ENCODE results near the gene PAM16.

Gene PAM16

DNA sequence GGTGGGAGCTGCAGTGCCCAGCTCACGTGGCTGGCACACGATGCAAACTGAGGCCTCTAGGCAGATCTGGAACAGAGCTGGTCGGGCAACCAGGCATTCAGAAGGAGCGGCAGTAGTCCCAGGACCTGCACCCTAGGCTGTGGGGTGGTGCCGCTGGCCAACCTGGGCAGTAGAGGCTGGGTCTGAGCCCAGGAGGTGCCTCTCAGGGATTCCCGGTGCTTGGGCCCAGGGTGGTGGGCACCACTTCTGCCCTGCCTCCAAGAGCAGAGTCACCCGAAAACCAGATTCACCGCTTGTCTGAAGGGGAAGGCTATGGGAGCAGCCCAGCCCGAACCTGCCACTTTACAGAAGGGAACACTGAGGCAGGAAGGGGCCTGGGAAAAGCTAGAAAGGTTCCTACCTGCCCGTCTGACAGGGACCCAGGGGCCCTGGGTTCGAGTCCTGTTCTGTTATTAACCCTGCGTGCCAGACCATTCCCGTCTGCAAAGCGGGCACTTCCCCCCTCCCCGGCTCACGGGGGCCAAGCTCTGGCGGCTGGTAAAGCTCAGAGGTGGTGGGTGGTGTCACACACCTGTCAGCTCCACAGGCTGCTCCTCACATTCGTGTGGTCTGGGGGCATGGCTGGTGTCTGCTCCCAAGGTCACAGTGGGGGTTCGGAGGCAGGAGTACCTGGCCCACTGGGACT, 18.4 kb downstream of the PAM16 start:
- no peak for DNase-seq

DNA sequence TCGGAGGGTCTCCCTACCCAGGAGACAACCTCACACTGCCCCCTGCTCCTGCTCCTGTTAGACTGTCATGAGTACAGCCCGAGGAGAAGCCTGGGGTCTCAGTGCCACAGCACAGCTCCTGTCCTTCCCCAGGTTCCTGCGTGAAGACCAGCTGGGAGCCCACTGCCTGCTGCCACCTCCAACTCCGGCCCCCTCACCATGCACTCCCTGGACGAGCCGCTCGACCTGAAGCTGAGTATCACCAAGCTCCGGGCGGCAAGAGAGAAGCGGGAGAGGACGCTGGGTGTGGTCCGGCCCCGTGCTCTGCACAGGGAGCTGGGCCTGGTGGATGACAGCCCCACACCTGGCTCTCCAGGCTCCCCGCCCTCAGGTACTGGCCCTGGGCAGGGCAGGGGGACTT, 19.0 kb downstream of the PAM16 start:
- DNase-seq = no peak

DNA sequence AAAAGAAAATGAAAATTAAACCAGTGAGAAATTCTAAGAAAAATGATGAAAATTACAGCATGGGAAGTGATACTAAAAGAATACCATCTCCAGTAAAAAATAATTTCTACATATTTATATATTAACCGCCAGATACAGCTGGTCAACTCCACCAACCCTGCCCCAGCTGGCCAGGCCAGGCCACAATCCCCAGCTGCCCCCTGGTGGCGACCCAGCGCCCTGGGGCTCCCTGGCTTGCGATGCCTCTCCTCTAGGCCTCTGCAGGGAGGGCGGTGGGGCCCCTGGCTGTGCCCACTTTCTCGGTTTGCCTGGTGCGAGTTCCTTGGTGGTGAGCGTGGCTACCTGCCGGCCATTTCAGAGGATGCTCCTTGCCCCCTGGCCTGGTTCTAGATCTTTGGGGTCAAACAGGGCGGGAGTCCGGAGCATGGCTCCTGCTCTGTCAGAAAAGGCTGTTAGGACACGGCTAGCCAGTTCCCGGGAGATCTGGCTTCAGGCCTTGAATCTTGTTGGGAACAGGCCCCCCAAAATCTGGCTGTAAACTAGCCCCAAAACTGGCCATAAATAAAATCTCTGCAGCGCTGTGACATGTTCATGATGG, 20.7 kb downstream of the PAM16 start:
- DNase-seq = no peak

DNA sequence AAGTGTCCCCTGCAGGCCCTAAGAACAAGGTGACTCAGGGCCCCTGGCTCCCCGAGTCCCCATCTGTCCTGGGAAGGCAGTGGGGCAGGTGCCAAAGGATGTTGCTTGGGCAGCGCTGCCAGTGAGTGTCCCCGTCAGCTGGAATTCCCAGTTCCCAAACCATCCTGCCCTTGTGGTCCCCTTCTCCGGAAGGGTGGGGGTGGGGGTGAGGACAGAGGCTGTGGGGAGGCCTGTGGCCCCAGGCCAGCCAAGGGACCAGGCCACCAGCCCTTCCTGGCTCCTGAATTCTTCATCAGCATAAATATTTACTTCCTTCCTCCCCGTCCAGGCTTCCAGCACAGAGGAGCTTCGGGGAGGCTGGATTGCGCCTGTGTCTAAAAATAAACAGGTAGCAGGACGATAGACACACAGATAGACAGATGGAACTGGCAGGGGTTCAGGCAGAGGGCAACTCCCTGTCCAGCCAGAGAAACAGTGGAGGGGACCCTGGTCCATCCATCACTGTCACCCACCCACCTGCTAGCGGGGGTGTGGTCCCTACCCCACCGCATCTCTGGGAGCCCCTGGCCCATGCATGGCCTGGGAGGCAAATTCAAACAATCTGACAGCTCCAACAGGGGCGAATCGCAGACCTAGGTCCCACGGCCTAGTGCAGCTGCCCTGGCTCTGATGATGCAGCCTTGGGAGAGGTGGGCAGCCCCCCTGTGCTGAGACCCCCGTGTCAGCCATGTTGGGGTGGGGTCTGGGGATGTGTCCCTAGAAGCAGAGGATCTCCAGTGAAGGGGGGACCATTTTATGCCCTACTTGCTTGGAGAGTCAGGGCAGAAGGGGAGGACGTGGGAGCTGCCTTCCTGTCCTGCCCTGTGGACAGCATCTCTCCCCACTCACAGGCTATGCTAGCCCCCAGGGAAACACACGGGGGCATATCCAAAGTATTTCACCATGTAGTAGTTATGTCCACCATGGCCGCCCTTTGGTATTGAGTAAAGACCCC, 22.0 kb downstream of the PAM16 start:
- DNase-seq = no peak

DNA sequence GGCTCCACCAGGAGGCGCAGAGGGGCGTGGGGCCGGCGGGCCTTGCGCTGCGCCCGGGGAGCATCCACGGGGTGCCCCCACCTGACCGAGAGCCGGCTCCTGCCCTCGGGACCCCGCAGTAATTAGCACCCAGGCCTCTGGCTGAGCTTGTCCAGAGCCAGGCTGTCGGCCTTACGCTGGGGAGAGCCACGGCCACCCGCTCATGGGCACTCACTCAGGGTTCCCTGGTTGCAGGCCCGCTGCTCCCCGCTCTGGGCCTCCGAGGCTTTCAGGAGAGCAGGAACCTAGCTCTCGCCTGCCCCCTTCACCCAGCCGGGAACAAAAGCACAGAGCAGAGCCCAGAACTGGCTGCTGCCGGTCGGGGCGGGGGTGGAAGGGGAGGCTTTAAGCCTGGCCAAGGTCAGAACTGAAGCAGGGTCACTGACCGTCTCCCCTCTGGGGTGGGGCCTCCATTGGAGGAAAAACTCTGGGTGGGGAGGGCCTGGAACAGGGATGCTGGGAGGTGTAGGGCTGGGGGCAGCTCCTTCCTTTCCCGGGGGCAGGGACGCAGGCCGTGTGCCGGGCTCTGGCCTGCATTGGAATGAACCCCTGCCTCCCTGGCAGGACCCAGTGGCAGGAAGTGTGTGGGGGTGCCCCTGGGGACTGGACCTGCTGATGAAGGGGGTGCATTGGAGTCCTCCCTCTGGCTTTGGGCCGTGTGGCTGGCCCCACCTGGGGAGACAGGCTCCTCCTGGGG, 22.9 kb downstream of the PAM16 start:
- DNase-seq = no peak

DNA sequence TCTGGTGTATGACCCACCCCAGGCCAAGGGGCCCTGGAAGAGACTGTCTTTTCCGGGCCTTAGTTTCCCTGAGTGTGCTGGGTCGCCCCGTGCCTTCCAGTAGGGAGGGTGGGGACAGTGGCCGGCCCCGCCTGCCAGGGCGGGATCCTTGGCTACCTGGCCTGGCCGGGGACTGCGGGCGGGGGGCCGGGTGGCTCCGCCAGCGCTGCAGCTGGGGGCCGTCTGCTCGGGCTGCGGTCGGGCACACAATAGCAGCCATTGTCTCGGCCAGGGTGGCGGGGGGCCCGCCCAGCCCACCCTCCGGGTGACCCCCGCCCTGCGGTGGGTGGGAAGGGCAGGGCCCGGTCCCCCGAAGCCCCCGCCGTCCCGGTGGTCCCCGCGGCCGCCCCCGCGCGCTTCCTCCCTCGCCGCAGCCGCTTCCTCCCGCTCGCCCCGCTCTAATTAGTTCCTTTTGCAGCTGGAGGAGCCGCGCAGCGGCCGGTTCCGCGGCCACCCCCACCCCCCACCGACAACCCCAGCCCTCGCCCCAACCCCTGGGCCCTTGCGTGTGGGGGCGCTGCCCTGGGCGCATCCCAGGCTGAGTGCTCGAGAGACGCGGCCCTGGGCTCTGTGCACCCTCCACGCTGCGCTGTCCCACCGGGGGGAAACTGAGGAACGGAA, 23.6 kb downstream of the PAM16 start:
- no peak for DNase-seq

DNA sequence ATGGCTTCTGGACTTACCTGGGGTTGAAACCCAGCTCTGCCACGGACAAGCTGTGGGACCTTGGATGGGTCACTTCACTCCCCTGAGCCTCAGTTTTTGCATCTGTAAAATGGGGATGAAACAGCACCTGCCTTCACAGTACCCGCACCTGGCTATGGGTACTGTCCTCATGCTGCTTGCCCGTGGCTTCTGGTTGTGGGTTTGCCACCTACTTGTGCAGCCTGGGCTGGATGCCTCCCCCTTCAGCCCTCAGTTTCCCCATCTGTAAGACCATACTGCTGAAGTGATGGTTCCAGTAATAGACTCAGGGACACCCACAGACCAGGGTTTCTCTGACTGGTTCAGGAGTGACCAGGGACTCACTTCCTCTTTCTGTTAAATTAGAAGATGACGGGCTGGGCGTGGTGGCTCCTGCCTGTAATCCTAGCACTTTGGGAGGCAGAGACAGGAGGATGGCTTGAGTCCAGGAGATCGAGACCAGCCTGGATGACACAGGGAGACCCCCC, 25.8 kb downstream of the PAM16 start:
- no peak for DNase-seq

DNA sequence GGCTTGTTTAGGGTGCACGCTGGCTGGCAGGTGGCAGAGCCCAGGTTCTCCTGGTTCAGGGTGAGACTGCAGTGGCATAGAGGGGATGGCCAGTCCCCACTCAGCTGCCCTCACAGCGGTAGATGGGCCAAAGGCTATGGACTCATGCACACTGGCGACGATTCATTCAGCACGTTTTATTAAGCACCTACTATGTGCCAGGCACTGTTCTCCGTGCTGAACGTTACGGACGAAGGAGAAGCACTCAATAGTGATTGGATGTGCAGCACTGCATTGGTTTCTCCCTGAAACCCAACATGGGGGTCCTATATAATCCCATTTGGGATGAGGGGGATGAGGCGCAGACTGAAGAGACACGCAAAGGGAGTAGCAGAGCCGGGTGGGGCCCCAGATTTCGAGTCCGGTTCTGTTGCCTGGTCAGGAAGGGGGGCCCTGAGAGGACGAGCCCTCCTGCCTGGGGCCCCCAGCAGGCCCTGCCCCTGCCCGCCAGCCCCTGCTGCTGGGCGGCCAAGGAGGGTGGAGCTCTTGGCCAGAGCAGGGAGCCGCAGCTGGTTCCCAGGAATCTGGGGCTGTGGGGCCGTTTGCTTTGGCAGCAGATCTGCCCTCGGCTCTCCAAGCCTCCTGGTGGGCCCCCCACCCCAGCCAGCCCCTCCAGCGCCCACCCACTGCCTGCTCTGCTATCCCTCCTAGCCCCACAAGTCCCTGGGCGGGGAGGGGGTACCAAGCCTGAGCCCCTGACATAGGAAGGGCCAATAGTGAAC, 26.4 kb downstream of the PAM16 start:
- DNase-seq = no peak

DNA sequence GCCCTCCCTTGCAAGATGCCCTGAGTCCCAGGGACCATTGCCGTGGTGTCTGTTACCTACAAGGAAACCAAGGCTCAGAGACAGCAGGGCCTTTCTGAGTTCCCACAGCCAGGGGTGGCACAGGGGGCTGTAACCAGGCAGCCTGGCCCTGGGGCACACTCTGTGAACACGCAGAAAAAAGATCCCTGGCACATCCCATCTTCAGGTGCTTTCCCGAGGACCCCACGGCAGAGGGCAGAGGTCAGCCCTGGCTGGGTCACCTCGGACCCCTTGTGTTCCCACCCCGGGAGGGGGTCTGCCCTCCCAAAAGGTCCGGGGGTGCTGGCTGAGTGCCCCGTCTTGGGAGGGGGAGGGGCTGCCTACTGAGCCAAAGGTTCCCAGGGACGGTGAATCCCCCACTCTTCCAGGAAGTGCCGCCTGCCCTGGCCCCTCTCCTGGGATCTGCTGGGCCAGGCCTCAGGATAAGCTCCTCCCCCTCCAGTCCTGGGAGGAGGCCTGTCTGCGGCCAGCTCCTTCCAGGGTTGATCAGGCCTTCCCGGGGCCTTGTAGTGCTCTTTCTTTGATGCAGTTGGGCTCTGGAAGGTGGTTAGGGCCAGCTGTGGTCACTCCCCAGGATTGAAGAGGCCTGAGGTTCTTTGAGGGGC, 27.2 kb downstream of the PAM16 start:
- no peak for DNase-seq

DNA sequence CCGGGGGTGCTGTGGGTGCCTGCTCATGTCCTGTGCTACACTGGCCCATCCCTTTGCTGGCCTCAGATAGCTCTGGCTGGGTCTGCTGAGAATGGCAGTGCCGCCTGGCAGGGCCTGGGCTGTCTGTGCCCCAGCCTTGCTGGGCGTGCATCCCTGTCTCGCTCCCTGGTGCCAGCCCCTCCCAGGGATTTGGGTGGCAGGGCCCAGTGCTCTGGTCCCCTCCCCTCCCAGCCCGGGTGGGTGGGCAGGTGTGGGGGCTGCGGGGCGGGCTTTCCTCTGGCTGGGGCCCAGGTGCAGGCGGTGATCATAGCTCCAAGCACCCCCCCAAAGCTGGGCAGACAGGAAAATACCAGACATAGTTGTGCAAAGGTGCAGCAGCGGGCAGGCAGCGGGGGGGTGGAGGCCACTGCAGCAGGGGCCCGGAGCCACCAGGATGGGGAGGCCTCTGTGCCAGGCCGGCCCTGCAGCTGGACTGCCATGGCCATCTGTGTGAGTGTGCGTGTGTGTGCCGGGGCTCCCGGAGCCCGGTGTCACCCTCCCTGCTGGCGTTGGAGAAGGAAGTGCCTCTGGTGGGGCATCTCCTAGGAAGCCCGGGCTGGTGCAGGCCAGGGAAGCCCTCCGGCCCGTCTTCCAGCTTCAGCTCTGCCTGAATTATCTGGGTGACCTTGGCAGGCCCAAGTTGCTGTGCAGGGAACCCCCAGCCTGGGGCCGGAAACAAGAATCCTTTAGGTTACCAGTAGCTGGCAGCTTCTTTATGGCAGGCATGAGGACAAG, 27.9 kb downstream of the PAM16 start:
- no peak for DNase-seq

DNA sequence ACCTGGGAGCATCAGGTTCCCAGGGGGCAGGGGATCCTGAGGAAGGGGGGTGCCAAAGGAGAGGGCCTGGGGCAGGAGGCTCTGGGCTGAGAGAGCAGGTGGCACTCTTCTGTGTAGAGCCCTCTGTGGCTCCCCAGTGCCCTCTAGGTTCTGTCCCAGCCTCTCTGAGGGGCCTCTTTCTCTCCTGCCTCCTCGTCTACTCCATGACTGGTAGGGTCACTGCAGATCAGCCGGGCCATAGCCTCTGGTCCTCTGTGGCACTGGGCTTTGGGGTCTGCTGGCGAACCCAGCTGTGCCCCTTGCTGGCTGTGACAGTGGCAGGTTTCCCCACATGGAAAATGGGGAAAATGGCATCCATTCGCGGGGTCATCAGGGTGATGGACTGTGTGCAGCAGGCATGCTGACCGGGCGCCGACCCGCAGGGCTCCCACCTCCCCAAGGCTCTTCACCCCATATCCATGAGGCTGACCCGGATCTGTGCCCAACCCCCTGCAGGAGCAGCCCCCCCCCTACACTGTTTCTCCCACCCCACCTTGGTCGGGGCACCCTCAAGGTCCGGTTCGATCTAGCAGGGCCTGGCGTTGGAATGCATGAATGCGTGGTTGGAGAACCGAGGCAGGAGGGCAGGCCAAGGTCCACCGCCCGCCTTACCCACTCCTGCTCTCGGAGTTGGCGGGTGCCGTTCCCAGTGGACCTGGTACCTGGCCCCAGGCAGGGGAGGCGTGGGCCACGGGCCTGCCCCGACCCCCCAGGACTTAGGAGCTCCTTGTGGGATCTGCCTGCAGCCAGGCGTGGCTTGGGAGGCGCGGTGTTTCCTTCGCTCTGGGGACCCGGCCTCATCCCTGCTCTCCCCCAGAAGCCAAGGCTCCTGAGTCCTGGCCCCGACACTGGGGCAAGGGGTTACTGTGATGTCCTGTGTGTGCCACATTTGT, 28.7 kb downstream of the PAM16 start:
- DNase-seq = no peak

DNA sequence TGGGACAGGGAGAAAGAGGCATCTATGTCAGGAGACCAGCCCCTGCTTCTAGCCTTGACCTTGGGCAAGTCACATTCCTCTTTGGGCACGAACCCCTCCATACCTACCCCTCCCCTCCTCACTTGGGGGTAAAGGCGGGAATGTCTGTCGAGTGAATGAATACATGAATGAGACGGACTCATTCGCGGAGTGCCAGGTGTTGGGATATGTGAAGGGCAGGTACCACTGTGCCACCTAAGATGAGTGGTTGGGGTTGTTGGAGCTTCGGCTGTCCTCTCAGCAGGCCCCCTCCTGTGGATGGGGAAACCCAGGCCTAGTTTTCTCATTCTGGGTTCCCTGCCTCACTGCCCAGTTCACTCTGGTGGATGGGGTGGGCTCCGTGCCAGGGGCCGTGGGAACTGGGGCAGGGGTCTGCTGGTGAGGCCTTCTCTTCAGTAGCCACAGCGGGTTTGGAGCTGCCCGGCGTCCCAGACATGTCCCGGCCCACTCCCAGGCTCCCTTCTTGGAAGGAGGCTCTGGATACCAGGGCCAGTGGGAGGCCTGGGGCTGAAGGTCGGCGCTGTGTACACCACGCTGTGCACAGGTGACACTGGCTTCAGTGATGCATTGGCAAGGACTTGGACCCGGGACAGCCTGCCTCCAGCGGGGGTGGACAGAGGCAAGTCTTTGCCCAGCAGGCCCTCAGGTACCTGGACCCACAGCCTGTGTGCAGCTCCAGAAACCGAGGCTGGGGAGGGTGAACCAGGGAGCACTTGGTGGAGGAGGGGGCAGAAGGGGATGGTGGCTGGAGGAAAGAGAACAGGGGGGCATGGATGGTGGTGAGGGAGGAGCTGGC, 29.6 kb downstream of the PAM16 start:
- DNase-seq = no peak

DNA sequence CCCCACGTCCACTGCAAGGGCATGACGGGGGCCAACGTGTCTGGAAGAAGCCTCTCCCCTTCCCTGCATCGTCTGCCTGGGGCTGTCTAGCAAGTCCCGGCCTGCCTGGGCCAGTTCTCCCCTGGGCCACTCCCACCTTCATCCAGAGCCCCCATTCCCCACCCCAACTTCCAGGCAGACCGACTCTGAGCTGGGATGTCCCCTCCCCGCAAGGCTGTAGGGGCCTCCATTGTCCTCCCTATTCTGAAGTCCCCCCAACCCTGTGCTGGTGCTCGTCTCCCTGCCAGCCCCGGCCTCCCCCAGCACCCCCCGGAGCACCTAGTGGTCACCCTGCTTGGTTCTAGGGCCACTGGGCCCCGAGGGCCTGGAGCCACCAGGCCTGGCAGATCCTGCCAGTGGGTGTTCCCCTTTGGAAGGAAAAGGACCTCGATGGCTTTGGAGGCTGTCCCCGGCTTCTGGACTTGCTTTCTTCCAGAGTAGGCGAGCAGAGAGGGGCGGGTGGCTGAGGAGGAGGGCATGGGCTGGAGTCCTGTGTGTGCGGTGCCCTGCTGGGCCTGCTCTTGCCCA, 30.5 kb downstream of the PAM16 start:
- no peak for DNase-seq

DNA sequence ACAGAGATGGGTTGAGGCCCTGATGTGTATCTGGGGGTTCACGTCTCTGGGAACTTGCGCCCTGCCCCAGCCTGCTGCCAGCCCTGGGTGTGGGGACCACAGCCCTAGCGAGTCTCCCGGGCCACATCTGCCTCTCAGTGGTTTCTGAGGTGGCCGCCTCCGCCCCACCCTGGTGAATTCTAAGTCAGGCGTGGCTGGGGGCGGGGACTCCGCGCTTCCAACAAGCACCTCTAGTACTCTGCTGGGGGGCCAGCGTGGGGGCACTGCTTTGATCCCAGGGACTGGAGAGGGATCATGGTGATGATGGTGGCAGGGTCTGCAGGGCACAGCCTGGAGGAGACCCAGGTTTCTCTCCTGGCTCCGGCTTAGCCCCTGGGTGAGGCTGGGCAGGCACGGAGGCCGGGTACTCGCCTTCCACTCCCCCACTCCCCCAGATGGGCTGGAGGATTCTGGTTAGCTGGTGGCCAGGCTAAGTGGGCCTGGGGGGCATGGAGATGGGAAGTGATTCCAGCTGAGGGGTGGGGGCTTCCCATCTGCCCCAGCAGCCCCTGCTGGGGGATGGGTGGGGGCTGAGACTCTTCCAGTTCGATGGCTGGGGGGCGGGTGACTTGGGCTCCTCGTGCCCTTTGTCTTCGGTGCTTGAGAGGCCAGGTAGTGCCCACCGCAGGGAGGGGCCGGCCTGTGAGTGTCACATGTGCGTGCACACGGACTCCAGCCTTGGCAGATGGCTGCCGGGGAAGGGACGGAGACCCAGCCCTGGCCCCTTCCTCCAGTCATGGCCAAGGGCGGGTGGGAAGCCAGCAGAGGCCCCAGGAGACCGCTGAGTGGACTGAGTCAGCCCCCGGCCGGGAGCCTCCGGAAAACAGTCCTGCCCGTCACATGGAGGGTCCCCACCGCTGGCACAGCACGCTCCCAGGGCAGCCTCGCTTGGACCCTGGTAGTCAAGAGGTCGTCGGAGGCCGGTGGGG, 31.4 kb downstream of the PAM16 start:
- no peak for DNase-seq

DNA sequence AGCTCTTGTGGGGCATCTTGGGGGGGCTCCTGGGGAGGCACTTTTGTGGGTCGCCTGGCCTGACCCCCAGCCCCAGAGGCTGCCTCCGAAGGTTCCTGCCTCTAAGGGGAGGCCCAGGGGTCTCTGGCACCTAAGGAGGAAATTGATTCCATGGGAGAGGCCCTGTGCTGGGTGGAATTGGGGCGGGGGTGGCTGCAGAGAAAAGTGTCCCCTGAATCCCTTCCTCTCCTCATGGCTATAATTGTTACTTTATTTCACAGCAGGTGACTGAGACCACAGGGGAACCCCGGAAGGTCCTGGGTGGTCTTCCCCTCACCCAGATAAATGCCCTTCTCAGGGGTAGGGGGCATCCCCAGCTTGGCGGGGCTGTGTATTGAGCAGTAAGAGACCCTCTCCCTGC, 32.2 kb downstream of the PAM16 start:
- no peak for DNase-seq

DNA sequence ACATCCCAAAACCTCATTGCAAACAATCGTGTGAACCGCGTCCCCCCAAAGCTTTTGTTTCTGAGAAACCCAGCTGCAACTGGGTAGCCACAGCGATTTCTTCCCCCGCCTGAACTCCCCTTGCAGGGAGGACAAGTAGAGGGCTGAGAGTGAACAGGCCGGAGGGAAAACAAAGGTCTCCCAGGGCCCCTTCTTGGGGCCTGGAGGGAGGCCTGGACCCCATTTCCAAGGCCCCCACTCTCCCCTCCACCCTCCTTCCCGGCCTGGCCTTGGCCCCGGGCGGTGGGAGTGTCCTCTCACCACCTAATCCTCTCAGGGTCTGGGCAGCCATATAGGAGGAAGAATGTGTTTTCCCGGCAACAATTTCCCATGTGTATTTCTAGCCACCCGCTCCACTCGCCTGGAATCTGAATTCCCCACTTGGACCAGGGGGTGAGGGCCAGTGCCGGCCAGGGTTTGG, 32.6 kb downstream of the PAM16 start:
- DNase-seq = no peak
